ENCODE data around the gene WWOX.

The WWOX gene

GRCh38 chr16:78770353-78771091 is 671.1 kb downstream of the WWOX start:
- peak; percentile 76 for DNase-seq (ENCODE audit: low read depth)

DNA sequence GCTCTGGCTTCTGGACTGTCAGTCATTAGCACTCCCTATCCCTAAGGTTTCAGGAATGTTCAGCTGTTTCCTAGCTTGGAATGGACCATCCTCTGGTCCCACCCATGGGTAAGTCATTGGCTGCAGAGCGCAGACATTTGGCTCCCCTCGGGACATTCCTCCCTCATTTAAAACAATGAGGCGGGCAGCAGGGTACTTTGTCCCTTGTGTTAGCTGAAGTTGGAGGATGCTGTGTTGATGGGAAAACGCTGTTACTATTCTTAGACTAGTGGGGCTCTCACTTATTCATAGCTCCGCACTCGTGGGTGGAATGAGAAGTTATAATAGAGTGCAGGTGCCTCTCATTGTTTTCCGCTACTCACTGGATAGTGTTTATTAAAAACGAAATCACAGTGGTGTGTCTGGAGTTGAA is 673.8 kb downstream of the WWOX start:
- no peak for DNase-seq (ENCODE audit: low read depth)

DNA sequence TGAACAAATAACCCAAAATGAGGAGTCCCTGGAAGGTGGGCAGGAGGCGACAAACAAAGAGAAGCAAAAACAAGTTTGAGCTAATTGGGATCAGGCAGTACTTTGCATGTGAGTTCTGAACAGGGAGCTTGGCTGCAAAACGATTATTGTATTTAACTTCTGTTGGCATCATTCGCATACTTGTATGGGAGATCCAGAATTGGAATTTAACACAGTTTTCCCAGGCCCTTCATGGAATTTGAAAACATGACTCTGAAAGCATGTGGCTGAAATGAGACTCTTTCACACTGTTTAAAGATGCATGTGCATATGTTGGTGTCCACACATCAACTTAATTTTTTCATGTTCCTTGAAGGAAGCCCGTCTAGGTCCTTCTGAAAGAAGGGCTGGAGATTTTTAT is 674.3 kb downstream of the WWOX start:
- DNase-seq (ENCODE audit: low read depth) = no peak

DNA sequence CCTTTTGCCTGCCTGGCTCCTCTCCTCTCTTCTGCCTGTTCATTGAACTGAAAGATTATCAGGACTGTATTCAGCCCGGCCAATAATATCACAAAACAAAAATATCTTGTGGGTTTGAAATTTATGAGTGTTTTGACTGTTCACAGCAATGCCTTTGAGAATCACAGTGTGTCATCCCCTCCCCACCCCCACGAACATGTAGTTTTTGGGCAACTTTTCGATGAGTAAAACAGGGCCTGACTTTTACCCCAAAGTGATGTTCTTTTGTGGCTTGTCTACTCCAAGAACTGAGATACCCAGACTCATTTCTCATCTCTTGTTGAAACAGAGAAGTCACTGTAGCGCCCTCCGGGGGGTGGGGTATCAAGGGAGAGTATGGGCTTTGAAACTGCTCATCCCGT is 675.7 kb downstream of the WWOX start:
- no peak for DNase-seq (ENCODE audit: low read depth)

DNA sequence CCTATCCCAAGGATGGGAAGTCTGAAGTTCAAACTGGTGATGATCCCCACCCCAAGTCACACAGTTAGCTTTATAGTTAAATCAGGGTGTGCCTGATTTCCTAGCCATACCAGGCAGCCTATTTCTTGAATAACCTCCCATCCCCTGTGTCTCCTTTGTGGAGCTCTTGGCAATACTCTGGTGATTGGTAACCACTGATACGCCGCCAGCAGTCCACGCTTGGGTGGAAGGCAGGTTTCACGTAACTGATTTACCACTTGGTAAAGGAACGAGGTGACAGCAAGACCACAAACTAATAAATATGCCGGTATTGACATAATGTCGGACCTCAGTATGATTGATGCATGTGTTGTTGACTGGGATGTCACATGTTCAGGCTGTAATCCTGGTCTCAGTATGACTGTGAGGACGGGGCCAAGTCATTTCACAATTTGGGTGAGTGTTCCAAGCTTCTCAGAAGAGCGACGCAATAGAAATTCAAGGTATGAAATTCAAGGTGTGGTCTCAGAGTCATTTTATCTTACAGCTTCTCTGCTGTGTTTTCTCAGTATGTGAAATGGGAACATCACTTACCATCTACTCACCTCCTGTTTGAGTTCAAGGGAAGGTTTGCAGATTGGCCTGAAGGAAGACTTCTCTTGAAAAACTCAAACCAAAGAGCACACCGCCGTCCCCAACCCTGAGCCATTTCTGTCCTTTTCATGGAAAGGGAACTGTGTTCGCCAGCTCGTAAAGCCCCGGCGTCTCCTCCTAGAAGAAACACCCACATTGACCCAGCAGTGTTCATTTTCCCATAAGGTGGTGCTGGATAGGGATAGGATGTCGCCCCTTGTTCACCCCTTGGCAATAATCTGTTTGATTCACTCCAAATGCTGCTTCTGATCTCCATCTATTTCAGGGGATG is 678.9 kb downstream of the WWOX start:
- DNase-seq (ENCODE audit: low read depth) = no peak

DNA sequence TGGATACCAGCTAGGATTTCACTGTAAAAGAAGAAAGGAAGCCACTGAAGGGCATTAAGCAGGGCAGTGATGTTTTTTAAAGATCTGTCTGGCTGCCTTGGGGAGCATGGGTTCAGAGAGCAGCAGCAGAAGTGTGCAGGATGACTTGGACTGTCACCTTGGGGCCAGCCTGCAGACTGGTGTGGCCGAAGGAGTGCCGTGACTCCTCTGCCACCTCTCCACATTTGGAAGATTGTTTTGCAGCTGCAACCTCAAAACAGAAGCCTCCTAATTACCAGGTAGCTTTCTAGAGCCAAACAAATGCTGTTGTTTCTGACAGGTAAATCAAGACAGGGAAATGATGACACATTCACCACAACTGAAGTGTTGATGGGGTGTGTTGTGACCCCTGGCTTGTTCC is 681.4 kb downstream of the WWOX start:
- DNase-seq (ENCODE audit: low read depth) = no peak

DNA sequence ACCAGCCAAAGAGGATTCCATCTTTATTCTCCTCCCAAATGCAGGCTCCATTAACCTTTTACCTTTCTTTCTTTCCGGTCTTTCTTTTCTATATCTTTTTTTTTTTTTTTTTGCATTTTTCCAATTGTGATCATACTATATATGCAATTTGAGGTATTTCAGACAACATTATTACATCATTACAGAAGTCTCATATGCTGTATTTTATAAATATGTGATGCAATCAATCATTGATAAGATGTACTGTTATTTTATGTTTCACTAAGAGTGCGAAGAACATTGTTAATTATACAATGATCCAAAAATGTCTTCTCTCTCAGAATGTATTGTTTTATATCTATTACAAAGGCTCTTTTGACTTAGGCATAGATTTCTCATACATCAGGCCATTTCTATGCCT is 683.1 kb downstream of the WWOX start:
- DNase-seq (ENCODE audit: low read depth) = no peak

- no peak for DNase-seq (ENCODE audit: low read depth)
These were observed 684.2 kb downstream of the WWOX start for GRCh38 chr16:78783570-78784079.

DNA sequence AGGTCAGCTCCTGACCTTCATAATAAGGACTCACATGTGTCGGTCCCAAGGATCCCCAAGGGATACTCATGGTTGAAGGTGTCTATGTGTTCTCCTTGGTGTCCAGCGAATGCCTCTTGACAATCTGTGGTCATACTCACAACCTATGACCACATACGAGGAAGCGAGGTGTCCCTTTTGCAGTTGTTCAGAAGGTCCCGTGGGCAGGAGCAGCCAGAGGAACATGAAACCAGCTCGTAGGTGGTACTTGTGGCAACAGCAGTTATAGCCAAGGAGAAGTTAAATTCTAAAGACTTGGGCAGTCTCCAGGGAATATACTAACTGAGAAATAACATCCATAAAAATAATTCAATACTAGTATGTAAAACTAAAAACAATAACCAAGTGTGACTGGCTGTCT is 685.3 kb downstream of the WWOX start:
- no peak for DNase-seq (ENCODE audit: low read depth)

DNA sequence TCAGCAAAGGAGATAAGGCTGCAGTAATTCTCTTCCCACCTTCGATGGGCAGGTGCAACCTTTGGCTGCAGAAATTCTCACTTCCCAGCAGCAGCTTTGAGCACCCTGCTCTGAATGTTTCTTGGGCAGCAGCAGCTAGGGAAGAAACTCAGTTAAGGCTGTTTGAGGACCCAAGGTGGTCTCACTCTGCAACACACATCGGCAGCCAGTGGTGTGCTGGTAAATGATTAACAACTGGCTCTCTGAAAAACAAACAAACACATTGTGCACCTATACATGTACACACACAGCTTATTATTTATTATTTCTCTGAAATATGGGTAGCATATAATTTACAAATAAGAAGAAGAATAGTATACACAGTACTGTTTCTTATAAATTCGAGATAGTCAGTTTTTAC is 685.8 kb downstream of the WWOX start:
- no peak for DNase-seq (ENCODE audit: low read depth)

- DNase-seq (ENCODE audit: low read depth) = no peak
These were observed 687.2 kb downstream of the WWOX start for GRCh38 chr16:78786635-78787034.

DNA sequence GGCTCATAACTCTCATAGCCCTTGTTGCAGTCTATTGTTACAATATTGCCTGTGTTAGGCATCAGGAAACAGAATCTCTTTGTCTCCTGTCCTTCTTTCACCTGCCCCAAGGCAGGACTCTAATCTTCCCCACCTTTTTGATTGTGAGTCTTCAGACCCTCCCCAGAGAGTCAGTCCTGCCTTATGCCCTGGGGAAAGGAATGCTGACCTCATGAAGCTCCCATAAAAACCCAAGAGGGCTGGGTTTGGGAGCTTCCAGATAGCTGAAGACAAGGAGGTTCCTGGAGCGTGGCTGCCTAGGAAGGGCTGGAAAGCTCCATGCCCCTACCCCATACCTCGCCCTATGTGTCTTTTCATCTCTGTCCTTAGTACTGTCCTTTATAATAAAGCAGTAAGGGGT is 688.8 kb downstream of the WWOX start:
- DNase-seq (ENCODE audit: low read depth) = no peak

GRCh38 chr16:78788696-78789095 is 689.2 kb downstream of the WWOX start:
- DNase-seq (ENCODE audit: low read depth) = no peak

DNA sequence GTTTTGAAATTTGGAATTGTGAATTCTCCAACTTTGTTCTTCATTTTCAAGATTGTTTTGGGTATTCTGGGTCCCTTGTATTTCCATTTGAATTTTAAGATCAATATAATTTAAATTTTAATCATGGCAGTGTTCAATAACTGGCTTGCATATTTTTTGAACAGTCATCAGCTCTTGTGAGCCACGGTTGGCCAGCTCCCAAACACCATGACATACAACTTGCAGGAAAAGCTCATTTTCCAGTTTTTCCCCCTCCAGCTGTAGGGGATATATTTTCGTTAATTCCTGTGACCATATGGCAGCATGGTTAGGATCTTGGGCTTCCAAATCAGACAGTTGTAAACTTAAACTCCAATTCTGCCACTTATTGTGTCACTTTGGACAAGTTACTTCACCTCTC is 690.1 kb downstream of the WWOX start:
- no peak for DNase-seq (ENCODE audit: low read depth)

DNA sequence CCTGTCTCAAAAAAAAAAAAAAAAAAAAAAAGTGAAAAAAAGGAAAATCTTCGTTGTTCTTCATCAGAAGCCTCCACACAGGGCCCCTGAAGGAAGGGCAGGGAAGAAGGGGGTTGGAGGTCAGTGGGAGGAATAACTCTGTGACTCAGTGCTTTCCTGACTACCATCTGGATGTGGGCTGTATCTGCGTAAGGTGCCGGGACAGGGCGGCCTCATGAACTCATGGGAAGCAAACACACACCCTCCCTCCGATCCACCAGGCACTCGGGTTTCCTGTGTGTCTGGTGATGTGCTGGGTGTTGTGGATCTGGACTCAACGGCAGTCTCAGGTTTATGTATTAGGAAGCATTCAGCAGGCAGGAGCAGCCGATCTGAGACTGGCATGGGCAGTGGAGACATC is 691.6 kb downstream of the WWOX start:
- no peak for DNase-seq (ENCODE audit: low read depth)

GRCh38 chr16:78791926-78792325 is 692.5 kb downstream of the WWOX start:
- no peak for DNase-seq (ENCODE audit: low read depth)

DNA sequence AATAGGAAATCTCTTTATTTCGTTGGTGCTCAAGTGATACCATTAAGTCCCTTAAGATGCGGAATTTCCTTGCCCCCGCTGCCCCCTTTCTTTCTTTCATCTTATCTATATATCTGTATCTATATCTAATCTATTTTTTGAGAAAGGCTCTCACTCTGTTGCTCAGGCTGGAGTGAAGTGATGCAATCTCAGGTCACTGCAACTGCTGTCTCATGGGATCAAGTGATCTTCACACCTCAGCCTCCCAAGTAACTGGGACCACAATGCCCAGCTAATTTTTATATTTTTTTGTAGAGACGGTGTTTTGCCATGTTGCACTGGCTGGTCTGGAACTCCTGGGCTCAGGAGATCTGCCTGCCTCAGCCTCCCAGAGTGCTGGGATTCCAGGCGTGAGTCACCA is 693.5 kb downstream of the WWOX start:
- DNase-seq (ENCODE audit: low read depth) = no peak

DNA sequence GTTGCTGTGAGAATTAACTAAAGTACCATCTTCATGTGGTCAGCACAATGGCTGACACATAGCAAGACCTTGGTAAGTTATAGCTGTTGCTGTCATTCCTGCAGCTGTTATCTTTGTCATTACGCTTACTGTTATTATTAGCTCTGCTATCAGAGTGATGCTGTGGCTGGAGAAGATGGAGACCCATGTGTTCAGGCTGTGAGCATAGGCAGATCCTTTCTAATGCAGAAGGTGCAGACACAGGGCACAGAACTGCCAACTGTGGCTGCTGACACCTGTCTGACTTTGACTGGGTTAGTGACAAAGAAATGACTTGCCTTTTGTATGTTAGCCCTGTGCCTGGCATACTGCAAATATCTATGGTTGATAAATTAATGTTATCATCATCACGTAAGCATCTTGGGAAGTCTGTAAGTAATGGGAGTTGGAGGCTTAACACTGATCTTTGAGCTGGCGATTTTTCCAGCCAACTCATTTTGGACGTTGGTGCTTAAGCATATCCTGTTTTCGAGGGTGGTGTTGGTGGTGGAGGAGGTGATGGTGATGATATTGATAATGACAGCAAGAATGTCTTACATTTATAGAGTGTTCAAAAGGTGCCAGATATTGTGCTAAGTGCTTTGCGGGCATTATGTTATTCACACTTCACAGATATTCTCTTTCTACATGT is 695.3 kb downstream of the WWOX start:
- DNase-seq (ENCODE audit: low read depth) = no peak

DNA sequence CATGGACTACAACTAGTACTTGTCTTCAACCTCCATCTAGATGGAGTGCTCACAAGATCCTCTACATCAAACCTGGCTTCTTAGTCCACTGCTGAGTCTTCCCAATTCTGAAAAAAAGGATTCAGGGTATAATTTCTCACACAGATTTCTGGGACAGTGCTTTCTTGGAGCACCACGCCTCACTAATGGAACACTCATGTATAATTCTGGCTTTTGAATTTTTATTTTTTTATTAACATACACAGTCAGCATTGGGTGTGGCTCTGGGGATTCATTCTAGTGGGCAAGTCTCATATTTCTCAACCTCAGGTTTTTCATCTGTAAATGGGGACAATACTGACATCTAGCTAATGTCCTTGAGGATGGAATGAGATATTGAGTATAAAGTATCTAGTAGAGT is 696.0 kb downstream of the WWOX start:
- DNase-seq (ENCODE audit: low read depth) = no peak

DNA sequence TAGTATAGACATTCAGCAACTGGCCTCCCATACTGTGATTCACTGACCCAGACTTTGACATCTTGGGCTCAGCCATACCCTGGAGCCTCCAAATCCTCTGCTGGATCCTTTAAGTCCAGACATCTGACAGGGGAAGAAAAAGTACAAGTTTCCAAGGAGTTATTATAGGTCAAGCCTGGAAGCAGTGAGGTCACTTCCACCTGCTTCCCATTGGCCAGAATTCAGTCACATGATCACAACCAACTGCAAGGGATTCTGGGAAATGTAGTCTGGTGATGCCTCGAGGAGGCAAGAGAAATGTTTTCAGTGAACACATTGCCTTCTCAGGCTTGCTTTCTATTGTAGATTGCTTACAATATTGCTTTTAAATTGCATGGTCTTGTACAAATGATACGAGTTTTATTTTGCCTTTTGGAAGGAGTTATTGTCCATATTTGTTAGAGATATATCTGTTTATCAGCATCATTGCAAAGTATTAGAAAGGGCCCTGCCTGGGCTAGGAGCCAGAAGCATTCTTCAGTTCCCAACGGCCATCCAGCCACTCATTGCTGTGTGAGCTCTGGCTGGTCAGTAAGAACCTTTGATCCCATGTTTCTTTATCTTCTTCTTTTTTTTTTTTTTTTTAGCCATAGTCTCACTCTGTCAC is 696.9 kb downstream of the WWOX start:
- DNase-seq (ENCODE audit: low read depth) = no peak

GRCh38 chr16:78799429-78799828 is 700.0 kb downstream of the WWOX start:
- DNase-seq (ENCODE audit: low read depth) = no peak

- DNase-seq (ENCODE audit: low read depth) = no peak
These were observed 701.1 kb downstream of the WWOX start for GRCh38 chr16:78800523-78800922.

All from activated T-helper 1 cell treated with Interleukin-2 at 50 U/mL for 16 hours (primary cell).